ENCODE measurements around the gene SLC25A26. TPM values are rescaled to one million over a fixed set of nuclear protein-coding genes. Genes with fewer than 3 reads are reported as not detected.
A peak's percentile ranks its signal among the peaks of the same experiment; 100 is the strongest.

The SLC25A26 gene
- total and polyA plus RNA-seq, 9 donors: 17.3 to 32.3 (median 22.6) TPM

- Histone ChIP-seq H3K4me3 (no peak overlapping the region), H3K36me3 (no peaks in the 10 kb centered on the region), H3K4me1 (ENCODE audit: insufficient read depth) (no peaks in the 10 kb centered on the region), H3K9me3 (no peaks in the 10 kb centered on the region), H3K27me3 (no peaks in the 10 kb centered on the region), H3K27ac (no peak overlapping the region)
- intact Hi-C loops (cut with DNase I): no loop called here
- 90 to 91% (median 91%) methylated on average over 9 of the region's 9 CpGs for WGBS, 3 donors
- TF ChIP-seq POLR2A (IDR thresholded peaks at IDR 0.05) (no peak), CTCF (IDR thresholded peaks at IDR 0.05) (no peak), EP300 (IDR thresholded peaks at IDR 0.05) (no peak)
- no peak for DNase-seq
These were observed 10.0 kb upstream of the SLC25A26 start for GRCh38 chr3:66210687-66211295.

- intact Hi-C loops (cut with DNase I): no loop called here
These were observed 9.0 kb upstream of the SLC25A26 start for GRCh38 chr3:66211779-66212178.

GRCh38 chr3:66215106-66215505 lies 5.7 kb upstream of the SLC25A26 start:
- H3K9me3 ChIP-seq: no peaks in the 10 kb centered on the region
- TF ChIP-seq EP300 (IDR thresholded peaks at IDR 0.05) (no peak), POLR2A (IDR thresholded peaks at IDR 0.05) (no peak), CTCF (IDR thresholded peaks at IDR 0.05) (no peak)
- intact Hi-C loops (cut with DNase I): no loop called here
- 30 to 56% (median 35%) methylated on average over 2 of the region's 2 CpGs for WGBS, 3 donors
- no peak overlapping the region for H3K27ac ChIP-seq
- no peaks in the 10 kb centered on the region for H3K36me3 ChIP-seq
- DNase-seq: no peak
- no peaks in the 10 kb centered on the region for H3K4me1 ChIP-seq (ENCODE audit: insufficient read depth)
- no peaks in the 10 kb centered on the region for H3K27me3 ChIP-seq
- no peak overlapping the region for H3K4me3 ChIP-seq

More at GRCh38 chr3:66211779-66212178, 9.0 kb upstream of the SLC25A26 start:
- DNase-seq: no peak
- 30 to 44% (median 37%) methylated on average over 4 of the region's 4 CpGs for WGBS, 3 donors
- H3K9me3 ChIP-seq: no peaks in the 10 kb centered on the region
- TF ChIP-seq CTCF (IDR thresholded peaks at IDR 0.05): no peak
- no peak for TF ChIP-seq POLR2A (IDR thresholded peaks at IDR 0.05)
- TF ChIP-seq EP300 (IDR thresholded peaks at IDR 0.05): no peak
- no peak overlapping the region for H3K27ac ChIP-seq
- H3K4me3 ChIP-seq: no peak overlapping the region
- no peaks in the 10 kb centered on the region for H3K36me3 ChIP-seq
- H3K4me1 ChIP-seq (ENCODE audit: insufficient read depth): no peaks in the 10 kb centered on the region
- no peaks in the 10 kb centered on the region for H3K27me3 ChIP-seq

GRCh38 chr3:66220066-66220465 lies 735 bp upstream of the SLC25A26 start:
- H3K27me3 ChIP-seq: no peaks in the 10 kb centered on the region
- 8 to 15% (median 15%) methylated on average over 5 of the region's 5 CpGs for WGBS, 3 donors
- intact Hi-C loops (cut with DNase I): loop anchor here in 1 of 4 donors (10.0 kb wide), 1 partner anchor 175 kb away; no protein-coding TSS in a partner anchor
- peaks cover 3% of the 10 kb centered on the region for H3K4me1 ChIP-seq (ENCODE audit: insufficient read depth)
- H3K27ac ChIP-seq: no peak overlapping the region
- H3K9me3 ChIP-seq: no peaks in the 10 kb centered on the region
- no peaks in the 10 kb centered on the region for H3K36me3 ChIP-seq
- DNase-seq: no peak
- TF ChIP-seq POLR2A (IDR thresholded peaks at IDR 0.05): no peak
- no peak for TF ChIP-seq EP300 (IDR thresholded peaks at IDR 0.05)
- no peak for TF ChIP-seq CTCF (IDR thresholded peaks at IDR 0.05)
- peak overlapping the region; percentile 58 for H3K4me3 ChIP-seq
